Esophagus mucosa (tissue), 1 donor: ENCODE data around the gene PPP3R2. TPM values are rescaled to one million over a fixed set of nuclear protein-coding genes. Genes with fewer than 3 reads are reported as not detected.

Experiments used
- ATAC-seq: fragments of 200-7000 bp; cut with Tn5 transposase; one replicate; pipeline ENCODE4 v1.9.1; 2020
- total RNA-seq: library from RNA; stranded (reverse); gene quantifications from one replicate; pipeline ENCODE4 v1.2.4, GENCODE V29; 2023
- donor health status: DM: yes; HTN: yes; CAD: no.

PPP3R2 gene
- total RNA-seq: not detected

DNA sequence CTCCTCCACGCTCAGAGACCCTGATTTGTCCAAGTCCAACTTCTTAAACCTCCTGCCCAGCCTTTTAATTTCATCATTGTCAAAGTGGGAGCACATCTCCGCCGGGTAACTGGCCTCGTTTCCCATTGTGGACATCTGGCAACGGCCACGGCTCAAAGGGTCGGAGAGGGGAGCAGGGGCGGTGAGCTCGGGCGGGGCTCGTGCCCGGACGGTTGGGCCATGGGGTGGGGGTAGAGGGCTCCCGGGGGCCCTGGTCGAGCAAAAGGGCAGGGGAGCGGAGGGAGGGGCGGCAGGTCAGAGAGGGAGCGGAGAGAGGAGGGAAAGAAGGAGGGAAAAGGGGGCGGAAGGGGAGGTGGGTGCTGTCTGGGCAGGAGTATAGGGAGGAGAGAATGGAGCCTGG is at the start of gene PPP3R2:
TSS of gene PPP3R2 (minus strand) at position 174 of the 400 bp plus-strand sequence. CDS start at position 126, 48 bp downstream.
- ATAC-seq: no peak

- no peak for ATAC-seq
These were observed 45.3 kb upstream of the PPP3R2 start for GRCh38 chr9:101639785-101640665.

- no peak for ATAC-seq
These were observed 44.5 kb upstream of the PPP3R2 start for GRCh38 chr9:101639311-101639710.

GRCh38 chr9:101636247-101636646 is 41.5 kb upstream of the PPP3R2 start:
- no peak for ATAC-seq

DNA sequence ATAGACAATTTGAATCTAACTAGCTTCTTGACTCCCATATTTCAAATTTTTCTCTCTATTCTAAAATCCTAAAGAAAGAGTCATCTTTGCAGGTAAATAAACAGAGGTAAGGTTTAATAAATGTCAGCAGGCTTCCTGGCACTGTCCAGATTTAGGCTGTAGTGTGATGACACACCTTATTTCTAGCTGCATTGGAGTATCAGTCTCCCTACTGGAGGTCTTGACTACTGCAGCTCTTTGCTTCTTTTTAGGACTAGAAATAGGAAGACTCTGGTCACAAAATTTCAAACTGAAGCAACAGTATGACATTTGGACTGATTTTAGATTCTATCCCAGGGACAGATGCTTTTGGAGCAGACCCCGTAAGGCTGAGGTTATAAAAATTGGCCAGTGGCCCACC is 40.7 kb upstream of the PPP3R2 start:
- no peak for ATAC-seq

GRCh38 chr9:101634741-101635409 is 40.1 kb upstream of the PPP3R2 start:
- no peak for ATAC-seq

DNA sequence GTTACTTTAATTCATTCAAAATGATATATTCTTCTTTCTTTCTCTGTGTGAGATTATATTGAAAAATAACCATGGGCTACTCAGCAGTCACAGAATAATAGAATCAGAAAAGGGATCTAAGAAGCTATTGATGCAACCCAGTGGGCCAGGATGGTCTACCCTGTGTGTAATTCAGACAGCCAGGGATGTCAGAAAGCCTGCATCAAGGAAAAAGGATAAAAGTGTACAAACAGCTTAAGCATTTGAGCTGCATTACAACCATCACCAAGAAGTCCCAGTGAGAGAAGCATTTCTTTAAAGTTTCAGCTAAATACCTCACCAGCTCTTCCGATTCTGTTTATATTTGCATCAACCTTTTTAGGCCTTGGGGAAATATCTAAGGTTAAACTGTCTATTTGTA is 37.8 kb upstream of the PPP3R2 start:
- ATAC-seq: no peak

DNA sequence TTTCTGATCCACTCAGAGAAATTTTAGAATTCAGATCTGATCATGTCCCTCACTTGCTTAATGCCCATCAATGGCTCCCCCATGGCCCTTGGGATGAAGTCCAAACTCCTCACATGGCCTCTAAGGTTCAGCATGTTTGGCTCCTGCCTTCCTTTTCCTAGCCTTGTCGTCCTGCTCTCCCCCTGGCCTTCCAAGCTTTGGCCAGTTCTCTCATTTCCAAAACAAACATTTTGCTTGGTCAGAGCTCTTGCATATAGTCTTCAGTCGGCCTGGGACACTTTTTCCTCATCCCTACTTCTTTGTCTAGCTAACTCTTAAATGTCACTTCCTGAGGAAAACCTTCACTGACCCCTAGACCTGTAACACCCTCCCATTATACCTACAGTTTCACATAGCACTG is 37.1 kb upstream of the PPP3R2 start:
- no peak for ATAC-seq

DNA sequence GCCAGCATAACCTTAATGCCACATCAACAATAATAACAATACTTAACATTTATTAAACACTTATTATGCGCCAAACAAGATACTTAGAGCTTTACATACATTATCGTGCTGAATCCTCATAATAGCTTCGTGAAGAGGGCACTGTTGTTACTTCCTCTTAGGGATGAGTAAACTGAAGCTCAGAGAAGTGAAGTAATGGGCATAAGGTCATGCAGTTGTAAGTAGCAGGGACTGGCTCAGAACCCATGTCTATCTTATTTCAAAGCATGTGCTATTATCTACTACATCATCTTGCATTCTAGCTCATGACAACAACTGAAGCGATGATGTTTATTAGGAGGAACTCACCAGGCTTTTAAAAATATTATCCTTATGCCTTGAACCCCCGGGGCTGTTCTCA is 34.9 kb upstream of the PPP3R2 start:
- ATAC-seq: no peak

DNA sequence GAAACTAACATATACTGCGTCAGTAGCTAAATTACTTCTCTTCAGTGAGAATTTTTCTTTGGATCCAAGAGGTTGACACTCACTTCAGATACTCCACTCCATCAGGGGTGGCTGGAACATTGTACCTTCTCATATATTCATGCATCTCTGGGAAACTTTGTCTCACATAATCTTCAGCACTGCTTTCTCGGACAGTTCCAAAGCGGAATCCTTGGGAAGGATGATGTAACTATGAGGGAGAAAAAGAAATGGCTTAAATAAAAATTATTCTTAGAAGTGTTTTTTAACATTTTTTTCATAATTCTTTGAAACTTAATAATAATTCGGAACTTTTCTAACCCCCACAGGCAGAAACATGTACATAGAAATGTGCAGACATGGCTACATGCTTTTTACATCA is 33.4 kb upstream of the PPP3R2 start:
- no peak for ATAC-seq

DNA sequence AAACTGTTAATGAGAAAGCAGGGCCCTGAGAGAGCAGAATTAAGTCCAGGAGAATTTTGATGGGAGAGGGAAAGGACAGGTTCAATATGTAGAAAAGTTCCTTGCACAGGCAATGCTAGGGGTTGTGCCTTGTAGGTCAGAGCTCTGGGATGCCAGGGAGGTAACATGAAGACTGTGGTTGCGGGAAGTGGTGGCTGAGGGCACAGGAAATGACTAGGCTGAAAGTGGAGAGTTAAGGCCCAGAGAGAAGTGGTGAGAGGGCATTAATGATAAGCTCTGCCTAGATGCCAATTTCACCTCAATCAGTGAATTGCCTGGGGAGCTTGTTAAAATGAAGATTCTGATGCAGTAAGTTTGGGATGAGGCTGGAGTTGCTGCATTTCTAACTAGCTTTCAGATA is 31.5 kb upstream of the PPP3R2 start:
- ATAC-seq: no peak

- no peak for ATAC-seq
These were observed 31.1 kb upstream of the PPP3R2 start for GRCh38 chr9:101625876-101626275.

- no peak for ATAC-seq
These were observed 25.7 kb upstream of the PPP3R2 start for GRCh38 chr9:101620452-101620851.

DNA sequence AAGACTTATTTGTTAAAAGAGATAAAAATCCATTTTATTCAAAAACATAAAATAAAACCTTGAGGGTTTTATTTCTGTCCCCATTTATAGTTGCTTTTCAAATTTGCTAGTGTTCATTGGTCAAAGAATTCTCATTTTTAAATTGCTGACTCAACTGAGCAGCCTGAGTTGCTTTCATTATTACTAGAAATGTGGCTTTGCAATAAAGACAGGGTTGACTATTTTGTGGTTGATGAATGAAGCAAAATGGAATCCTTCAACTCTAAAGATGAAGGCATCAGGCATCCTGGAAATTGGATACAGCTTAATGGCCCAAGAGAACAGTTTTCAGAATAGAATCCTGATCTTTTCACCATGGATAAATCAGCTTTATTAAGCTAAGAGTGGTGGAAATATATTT is 23.9 kb upstream of the PPP3R2 start:
- ATAC-seq: no peak

DNA sequence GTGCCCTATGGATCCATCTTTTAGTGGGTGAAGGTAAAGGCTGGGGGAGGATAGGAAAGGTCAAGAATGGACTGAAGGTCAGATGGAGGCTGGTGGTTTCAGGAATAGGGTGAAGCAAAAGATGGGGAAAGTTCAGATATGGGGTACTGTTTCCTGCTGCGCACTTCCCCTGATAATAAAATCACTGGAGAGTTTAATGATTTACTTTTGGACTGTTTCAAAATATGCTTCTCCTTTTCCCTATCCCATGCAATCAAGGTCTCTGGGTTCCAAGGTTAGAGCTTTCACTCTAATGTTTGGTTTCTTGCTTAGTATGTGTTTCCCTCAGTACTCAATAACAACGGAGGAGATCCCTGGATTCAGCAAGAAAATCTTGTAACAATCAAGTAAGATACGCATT is 10.8 kb upstream of the PPP3R2 start:
- no peak for ATAC-seq

- no peak for ATAC-seq
These were observed 9.5 kb upstream of the PPP3R2 start for GRCh38 chr9:101604296-101604695.

- no peak for ATAC-seq
These were observed 7.4 kb upstream of the PPP3R2 start for GRCh38 chr9:101601904-101602765.

GRCh38 chr9:101593345-101593744 is 1.4 kb downstream of the PPP3R2 start:
- ATAC-seq: no peak

- ATAC-seq: no peak
These were observed 2.0 kb downstream of the PPP3R2 start for GRCh38 chr9:101592788-101593187.

DNA sequence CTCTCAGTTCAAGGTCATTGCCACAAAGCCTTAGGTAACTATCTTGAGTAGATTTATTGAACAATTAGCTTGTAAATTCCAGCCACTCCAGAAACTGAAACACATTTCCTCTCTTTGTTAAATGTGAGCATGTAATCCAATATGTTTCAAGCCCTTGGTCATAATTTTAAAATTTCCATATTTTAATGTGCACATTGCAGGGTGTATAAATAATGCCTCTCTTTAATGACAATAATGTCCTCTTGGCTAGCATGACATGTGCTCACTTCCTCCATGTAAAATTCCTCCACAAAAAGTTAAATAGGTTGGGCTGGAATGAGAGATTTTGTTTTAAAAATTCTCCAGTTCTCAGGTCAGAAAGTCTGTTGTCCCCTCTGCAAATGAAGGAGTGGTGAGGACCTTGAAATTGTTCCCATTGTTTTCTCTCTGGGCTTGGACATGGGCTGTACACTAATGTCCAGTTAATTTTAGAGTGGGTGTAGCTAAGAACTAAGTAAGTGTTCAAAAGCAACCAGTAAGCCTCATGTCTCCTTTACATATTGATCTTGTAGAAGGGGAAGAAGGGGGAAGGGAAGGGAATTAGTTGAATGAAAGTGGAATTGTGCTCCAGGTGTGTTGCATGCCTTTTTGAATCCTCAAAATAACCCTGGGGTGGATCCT is 2.9 kb downstream of the PPP3R2 start:
- no peak for ATAC-seq

DNA sequence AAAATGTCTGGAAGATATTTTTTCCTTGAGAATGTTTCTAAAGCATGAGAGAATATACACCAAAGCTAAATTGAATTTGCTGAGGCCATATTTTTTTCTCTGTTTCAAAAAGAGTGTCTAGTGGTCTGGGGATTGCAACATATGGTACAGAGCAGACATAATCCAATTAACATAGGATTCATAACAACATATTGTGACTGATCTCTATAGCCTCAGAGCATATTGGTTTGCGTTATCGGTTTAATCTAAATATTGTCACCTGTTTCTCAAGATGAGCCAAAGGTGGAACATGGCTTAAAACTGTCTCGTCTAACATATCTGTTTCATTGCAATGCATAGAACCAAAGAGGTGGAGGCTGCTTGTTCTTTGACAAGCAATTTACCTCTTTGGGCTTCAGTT is 3.9 kb downstream of the PPP3R2 start:
- no peak for ATAC-seq

DNA sequence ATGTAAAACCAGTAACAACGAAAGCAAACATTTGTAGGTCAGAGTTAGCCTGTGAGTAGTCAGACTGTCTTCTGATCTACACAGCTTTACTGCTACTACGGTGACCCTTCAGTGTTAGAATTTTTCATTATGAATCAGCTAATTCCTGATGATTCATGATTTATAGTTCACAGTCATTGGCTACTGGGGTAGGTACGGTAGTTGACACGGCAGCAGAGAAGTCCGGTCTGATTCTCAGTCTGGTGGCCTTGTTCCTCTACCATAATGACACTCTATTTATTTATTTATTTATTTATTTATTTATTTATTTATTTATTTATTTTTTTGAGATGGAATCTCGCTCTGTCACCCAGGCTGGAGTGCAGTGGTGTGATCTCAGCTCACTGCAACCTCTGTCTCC is 4.7 kb downstream of the PPP3R2 start:
- peak; percentile 59 for ATAC-seq
